WI38 (cell line): ENCODE results near the gene KLHDC8B.

ENCODE experiments used
- H3K4me3 ChIP-seq: 2 replicates; pipeline ENCODE4 v1.5.1; 2011; ENCODE audit warnings: low read depth, mild to moderate bottlenecking, control low read depth, low read length
- CTCF ChIP-seq: IDR thresholded peaks from 2 replicates; pipeline ENCODE4 v1.5.1; 2012; ENCODE audit warnings: low read depth, mild to moderate bottlenecking, control low read depth, low read length

KLHDC8B gene

GRCh38 chr3:49173792-49174170 is 2.4 kb downstream of the KLHDC8B start:
- H3K4me3 ChIP-seq: no peak overlapping the region

GRCh38 chr3:49174397-49174985 is 3.1 kb downstream of the KLHDC8B start:
- H3K4me3 ChIP-seq: no peak overlapping the region
- no peak for TF ChIP-seq CTCF

More at GRCh38 chr3:49173792-49174170, 2.4 kb downstream of the KLHDC8B start:
- no peak for TF ChIP-seq CTCF

- H3K4me3 ChIP-seq: no peak overlapping the region
- no peak for TF ChIP-seq CTCF
Measured at GRCh38 chr3:49175530-49175929, 4.1 kb downstream of the KLHDC8B start.

DNA sequence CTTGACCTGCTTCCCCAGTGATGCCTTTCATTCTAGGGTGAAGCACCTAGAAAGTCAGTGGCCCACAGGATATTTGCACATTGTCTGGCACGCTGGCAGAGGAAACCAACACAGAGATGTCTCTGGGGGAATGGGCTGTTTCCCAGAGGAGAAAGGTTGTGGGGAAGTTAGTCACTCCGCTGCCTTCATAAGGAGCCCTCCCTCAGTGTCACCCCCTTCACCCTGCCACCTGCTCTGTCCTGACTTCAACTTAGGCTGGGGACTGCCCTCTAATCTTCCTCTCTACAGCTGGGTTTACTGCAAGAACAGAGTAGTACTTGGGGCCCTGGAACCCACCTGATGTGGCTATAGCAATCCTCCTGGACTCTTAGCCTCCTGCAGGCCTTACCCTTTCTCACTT is 5.7 kb downstream of the KLHDC8B start:
- no peak for TF ChIP-seq CTCF
- H3K4me3 ChIP-seq: no peak overlapping the region

DNA sequence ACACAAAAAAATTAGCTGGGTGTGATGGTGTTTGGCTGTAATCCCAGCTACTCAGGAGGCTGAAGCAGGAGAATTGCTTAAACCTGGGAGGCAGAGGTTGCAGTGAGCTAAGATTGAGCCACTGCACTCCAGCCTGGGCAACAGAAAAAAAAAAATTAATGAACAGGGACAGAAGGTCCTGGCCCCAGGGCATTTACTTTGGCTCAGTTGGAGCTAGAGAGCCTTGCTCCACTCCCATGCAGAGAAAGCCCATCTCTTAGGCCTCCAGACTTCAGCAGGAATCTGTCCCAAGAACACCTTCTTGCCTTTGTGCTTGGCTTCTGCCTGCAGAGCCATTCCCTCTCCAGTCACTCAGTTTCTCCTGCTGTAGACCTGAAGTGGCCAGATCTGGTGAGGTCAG is 8.7 kb downstream of the KLHDC8B start:
- H3K4me3 ChIP-seq: no peak overlapping the region
- no peak for TF ChIP-seq CTCF

DNA sequence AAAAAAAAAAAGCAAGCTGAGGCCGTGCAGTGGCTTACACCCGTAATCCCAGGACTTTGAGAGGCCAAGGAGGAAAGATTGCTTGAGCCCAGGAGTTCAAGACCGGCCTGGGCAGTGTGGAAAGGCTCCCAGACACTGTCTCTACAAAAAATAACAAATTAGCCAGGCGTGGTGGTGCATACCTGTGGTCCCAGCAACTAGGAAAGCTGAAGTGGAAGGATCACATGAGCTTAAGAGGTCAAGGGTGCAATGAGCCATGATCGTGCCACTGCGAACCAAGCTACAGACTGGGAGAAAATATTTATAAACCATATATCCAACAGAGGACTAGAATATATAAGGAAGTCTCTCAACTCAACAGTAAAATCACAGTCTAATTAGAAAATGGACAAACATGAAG is 10.0 kb downstream of the KLHDC8B start:
- H3K4me3 ChIP-seq: no peak overlapping the region
- no peak for TF ChIP-seq CTCF

- no peak for TF ChIP-seq CTCF
- no peak overlapping the region for H3K4me3 ChIP-seq
Measured at GRCh38 chr3:49182682-49183081, 11.3 kb downstream of the KLHDC8B start.
